Measurements from ENCODE around the gene AKAP8L. TPM values are rescaled to one million over a fixed set of nuclear protein-coding genes. Genes with fewer than 3 reads are reported as not detected.

The AKAP8L gene
- total and polyA plus RNA-seq, 9 of the 15 experiments (the other 6 are each of a cell fraction or from before 2014, with no cell fraction given) = 2.4 to 116 (median 70.7) TPM

GRCh38 chr19:15452111-15453047 lies 33.6 kb upstream of the AKAP8L start (continued):
- no peak for TF ChIP-seq DMBX1 (CRISPR knock-in tag; IDR thresholded peaks at IDR 0.05; ENCODE audit: borderline replicate concordance)
- TF ChIP-seq C11orf30 (IDR thresholded peaks at IDR 0.05; ENCODE audit: low read depth) = no peak
- no peak for TF ChIP-seq ZNF584 (CRISPR knock-in tag; IDR thresholded peaks at IDR 0.05; ENCODE audit: low read depth)
- no peak for TF ChIP-seq ILF3 (IDR thresholded peaks at IDR 0.05; ENCODE audit: borderline replicate concordance)
- peak; percentile 71; the same call in 1 of the 2 replicates for TF ChIP-seq HDGF (IDR thresholded peaks at IDR 0.05)
- no peak for TF ChIP-seq TFE3 (CRISPR knock-in tag; IDR thresholded peaks at IDR 0.05)
- TF ChIP-seq MEIS2 (IDR thresholded peaks at IDR 0.05; ENCODE audit: partially characterized antibody) = peak; percentile 100
- TF ChIP-seq TFAP4 (CRISPR knock-in tag; IDR thresholded peaks at IDR 0.05; ENCODE audit: borderline replicate concordance) = peak; percentile 90
- peak; percentile 54 for TF ChIP-seq POLR2G (IDR thresholded peaks at IDR 0.05; ENCODE audit: low read depth, low read length)
- peak; percentile 34 for TF ChIP-seq PRDM10 (IDR thresholded peaks at IDR 0.05; ENCODE audit: partially characterized antibody)
- no peak for TF ChIP-seq ZBTB5 (IDR thresholded peaks at IDR 0.05)
- TF ChIP-seq ZBTB49 (CRISPR knock-in tag; IDR thresholded peaks at IDR 0.05; ENCODE audit: borderline replicate concordance) = no peak
- peak; percentile 87 for TF ChIP-seq VEZF1 (CRISPR knock-in tag; IDR thresholded peaks at IDR 0.05)
